ENCODE results near the gene SNTB2.
A peak's percentile ranks its signal among the peaks of the same experiment; 100 is the strongest.

Gene SNTB2

DNA sequence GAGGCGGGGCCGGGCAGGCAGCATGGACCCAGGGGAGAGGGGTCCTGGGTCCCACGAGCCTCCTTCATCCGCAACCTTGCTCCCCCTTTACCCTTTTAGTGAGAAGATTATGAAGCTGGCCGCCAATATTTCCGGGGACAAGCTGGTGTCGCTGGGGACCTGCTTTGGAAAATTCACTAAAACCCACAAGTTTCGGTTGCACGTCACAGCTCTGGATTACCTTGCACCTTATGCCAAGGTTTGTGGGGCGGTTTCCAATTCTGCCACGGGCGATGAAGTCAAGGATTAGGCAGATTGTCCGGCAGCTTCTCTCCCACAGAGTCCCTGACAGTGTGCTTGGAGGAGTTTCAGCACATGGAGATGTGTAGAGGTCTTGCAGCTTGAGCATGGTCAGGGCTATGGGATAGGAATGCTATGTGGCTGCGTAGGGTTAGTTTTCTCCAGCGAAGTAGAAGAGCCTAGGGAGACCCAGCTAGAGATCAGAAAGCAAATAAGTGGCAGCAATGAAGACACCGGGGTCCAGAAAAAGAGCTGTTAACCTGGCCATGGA is 153.2 kb downstream of the SNTB2 start:
- DNase-seq (ENCODE audit: low spot score), result no peak

DNA sequence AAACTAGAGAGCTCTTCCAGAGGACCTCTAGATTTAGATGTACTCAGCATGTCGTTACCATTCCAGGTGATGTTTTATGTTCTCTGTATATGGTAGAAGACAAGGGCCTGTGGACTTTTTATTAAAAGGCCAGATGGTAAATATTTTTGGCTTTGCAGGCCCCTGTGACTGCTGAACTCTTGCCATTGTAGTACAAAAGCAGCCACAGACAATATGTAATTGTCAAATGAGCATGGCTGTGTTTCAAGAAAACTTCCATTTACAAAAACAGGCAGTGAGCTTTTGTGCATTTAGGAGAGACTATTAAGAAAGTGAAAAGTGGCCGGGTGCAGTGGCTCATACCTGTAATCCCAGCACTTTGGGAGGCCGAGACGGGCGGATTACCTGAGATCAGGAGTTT is 157.2 kb downstream of the SNTB2 start:
- no peak for DNase-seq (ENCODE audit: low spot score)

- DNase-seq (ENCODE audit: low spot score), result no peak
Observed at GRCh38 chr16:69345923-69346322, 159.0 kb downstream of the SNTB2 start.

- DNase-seq (ENCODE audit: low spot score), result no peak
Observed at GRCh38 chr16:69346683-69347082, 159.7 kb downstream of the SNTB2 start.

DNA sequence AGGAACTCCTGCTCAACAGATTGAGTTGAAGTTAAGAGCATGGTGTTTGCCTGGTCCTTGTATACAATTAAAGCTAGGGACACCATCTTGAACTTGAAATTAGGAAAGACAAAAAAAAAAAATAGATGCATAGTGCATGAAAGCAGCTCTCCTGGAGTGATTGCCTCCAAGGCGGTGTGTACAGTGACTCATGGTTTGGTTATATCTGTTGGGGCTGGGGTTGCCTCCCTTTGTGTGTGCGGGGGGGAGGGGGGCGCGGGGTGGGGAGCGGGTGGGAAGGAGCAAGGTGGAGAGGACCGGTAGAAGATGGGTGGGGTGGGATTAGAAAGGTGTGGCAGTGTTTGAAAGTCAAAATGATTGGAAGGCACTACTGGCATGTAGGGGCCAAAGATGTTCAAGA is 161.3 kb downstream of the SNTB2 start:
- no peak for DNase-seq (ENCODE audit: low spot score)

DNA sequence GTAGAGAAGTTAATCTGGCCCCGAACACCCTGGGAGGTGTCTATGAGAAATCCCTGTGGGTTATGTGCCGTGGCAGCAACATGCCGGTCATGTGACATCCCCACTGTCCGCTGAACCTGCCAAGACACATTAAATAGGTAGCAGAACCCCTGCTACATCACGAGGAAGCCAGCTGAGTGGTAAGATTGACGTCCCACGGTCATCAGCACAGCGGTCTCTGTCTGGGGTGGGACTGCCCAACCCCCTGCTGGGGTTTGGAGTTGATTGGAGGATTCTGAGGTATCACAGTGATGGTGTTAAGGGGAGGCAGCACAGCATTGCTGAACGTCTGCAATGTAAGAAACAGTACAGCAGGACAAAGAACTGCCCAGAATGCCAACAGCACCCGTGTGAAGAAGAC is 162.6 kb downstream of the SNTB2 start:
- DNase-seq (ENCODE audit: low spot score), result no peak

GRCh38 chr16:69350536-69351133 is 163.7 kb downstream of the SNTB2 start:
- DNase-seq (ENCODE audit: low spot score), result no peak

DNA sequence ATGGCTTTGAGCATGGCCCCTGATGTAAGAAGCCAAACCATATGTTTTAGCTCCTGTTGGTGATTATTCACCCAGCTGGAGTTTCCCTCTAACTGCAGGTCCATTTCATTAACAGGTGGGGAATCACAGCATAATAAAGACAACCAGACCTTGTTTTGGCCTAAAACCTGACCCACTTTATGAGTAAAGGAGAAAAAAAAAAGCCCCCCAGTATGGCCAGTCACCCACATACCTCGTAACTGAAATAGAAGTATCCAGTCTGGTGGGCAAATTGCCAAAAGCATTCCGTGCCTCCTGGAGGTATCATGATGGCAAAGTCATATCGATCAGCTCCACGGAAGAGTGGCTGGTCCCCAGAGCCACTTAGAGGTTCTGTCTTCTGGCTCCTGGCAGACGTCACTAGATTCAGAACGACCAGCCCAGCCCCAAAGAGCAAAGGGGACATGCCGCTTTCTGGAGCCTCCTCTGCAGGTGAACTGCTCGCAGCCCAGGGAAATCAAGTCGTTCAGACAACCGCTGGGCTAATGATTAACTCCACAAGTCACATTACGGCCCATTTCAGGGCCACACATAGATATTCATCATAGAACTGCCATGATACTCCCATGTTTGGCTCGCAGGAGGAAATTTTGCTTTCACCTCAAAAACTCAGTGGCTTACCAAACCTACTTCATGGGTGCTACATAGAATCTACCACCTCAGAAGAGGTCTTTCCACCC is 164.5 kb downstream of the SNTB2 start, which contains the start of gene TMED6:
Gene TMED6 (minus strand): TSS at position 478 of the 719 bp plus-strand sequence. CDS start 33 bp downstream, at position 445.
- peak; percentile 85 for DNase-seq (ENCODE audit: low spot score)
